Measurements from ENCODE around the gene NLGN3.
"Not testable (repeated sequence)": the region's sequence is repeated elsewhere in the genome, so short reads cannot be mapped to it uniquely, and the experiment has no call there.

NLGN3 gene

GRCh38 chrX:71167031-71167781 lies 22.6 kb downstream of the NLGN3 start:
- no peak for DNase-seq (ENCODE audit: low read depth)
- no peak overlapping the region for H3K4me3 ChIP-seq (ENCODE audit: low read depth, low read length)

- H3K4me3 ChIP-seq (ENCODE audit: low read depth, low read length) = no peak overlapping the region
- DNase-seq (ENCODE audit: low read depth) = no peak
Observed at GRCh38 chrX:71168134-71168533, 23.5 kb downstream of the NLGN3 start.

- no peak for DNase-seq (ENCODE audit: low read depth)
- H3K4me3 ChIP-seq (ENCODE audit: low read depth, low read length) = no peak overlapping the region
Observed at GRCh38 chrX:71169586-71169985, 24.9 kb downstream of the NLGN3 start.

GRCh38 chrX:71170660-71171059 lies 26.0 kb downstream of the NLGN3 start:
- H3K4me3 ChIP-seq (ENCODE audit: low read depth, low read length) = no peak overlapping the region
- no peak for DNase-seq (ENCODE audit: low read depth)

GRCh38 chrX:71171110-71171801 lies 26.6 kb downstream of the NLGN3 start:
- no peak overlapping the region for H3K4me3 ChIP-seq (ENCODE audit: low read depth, low read length)
- no peak for DNase-seq (ENCODE audit: low read depth)

GRCh38 chrX:71173440-71173839 lies 28.8 kb downstream of the NLGN3 start:
- H3K4me3 ChIP-seq (ENCODE audit: low read depth, low read length) = no peak overlapping the region
- no peak for DNase-seq (ENCODE audit: low read depth)

GRCh38 chrX:71174795-71175194 lies 30.2 kb downstream of the NLGN3 start:
- no peak overlapping the region for H3K4me3 ChIP-seq (ENCODE audit: low read depth, low read length)
- DNase-seq (ENCODE audit: low read depth) = no peak

- H3K4me3 ChIP-seq (ENCODE audit: low read depth, low read length) = no peak overlapping the region
Observed at GRCh38 chrX:71175531-71175930, 30.9 kb downstream of the NLGN3 start.

GRCh38 chrX:71177327-71177726 lies 32.7 kb downstream of the NLGN3 start:
- H3K4me3 ChIP-seq (ENCODE audit: low read depth, low read length) = no peak overlapping the region
- no peak for DNase-seq (ENCODE audit: low read depth)

More at GRCh38 chrX:71175531-71175930, 30.9 kb downstream of the NLGN3 start:
- no peak for DNase-seq (ENCODE audit: low read depth)

GRCh38 chrX:71178908-71179307 lies 34.3 kb downstream of the NLGN3 start:
- DNase-seq (ENCODE audit: low read depth) = no peak
- no peak overlapping the region for H3K4me3 ChIP-seq (ENCODE audit: low read depth, low read length)

- DNase-seq (ENCODE audit: low read depth); H3K4me3 ChIP-seq (ENCODE audit: low read depth, low read length): not testable (repeated sequence)
Observed at GRCh38 chrX:71180579-71181265, 36.1 kb downstream of the NLGN3 start.

GRCh38 chrX:71181558-71181909 lies 36.9 kb downstream of the NLGN3 start:
- H3K4me3 ChIP-seq (ENCODE audit: low read depth, low read length) = peak overlapping the region; percentile 51
- no peak for DNase-seq (ENCODE audit: low read depth)

GRCh38 chrX:71181910-71182799 lies 37.5 kb downstream of the NLGN3 start:
- peak; percentile 90 for DNase-seq (ENCODE audit: low read depth)

GRCh38 chrX:71182871-71183270 lies 38.2 kb downstream of the NLGN3 start:
- DNase-seq (ENCODE audit: low read depth) = no peak
- H3K4me3 ChIP-seq (ENCODE audit: low read depth, low read length) = no peak overlapping the region

More at GRCh38 chrX:71181910-71182799, 37.5 kb downstream of the NLGN3 start:
- peak overlapping the region; percentile 51 for H3K4me3 ChIP-seq (ENCODE audit: low read depth, low read length)

- H3K4me3 ChIP-seq (ENCODE audit: low read depth, low read length) = no peak overlapping the region
- DNase-seq (ENCODE audit: low read depth) = no peak
Observed at GRCh38 chrX:71183341-71183740, 38.7 kb downstream of the NLGN3 start.

- DNase-seq (ENCODE audit: low read depth) = no peak
- H3K4me3 ChIP-seq (ENCODE audit: low read depth, low read length) = no peak overlapping the region
Observed at GRCh38 chrX:71184092-71184491, 39.5 kb downstream of the NLGN3 start.

GRCh38 chrX:71184803-71185495 lies 40.3 kb downstream of the NLGN3 start:
- no peak for DNase-seq (ENCODE audit: low read depth)
- no peak overlapping the region for H3K4me3 ChIP-seq (ENCODE audit: low read depth, low read length)

- DNase-seq (ENCODE audit: low read depth) = no peak
- H3K4me3 ChIP-seq (ENCODE audit: low read depth, low read length) = no peak overlapping the region
Observed at GRCh38 chrX:71191248-71191647, 46.6 kb downstream of the NLGN3 start.

All from skeletal muscle cell (primary cell).